Measurements from ENCODE around the gene HSBP1L1.
"Not testable (repeated sequence)": the region's sequence is repeated elsewhere in the genome, so short reads cannot be mapped to it uniquely, and the experiment has no call there.

HSBP1L1 gene

GRCh38 chr18:79988071-79988450, 23.6 kb downstream of the HSBP1L1 start:
- FAIRE-seq = no peak

- FAIRE-seq = no peak
Measured at GRCh38 chr18:79988451-79989194, 24.2 kb downstream of the HSBP1L1 start, which contains the start of gene TXNL4A. TXNL4A (minus strand) TSS chr18:79988563; CDS start chr18:79988392, 171 bp downstream.

GRCh38 chr18:79989195-79989497, 24.7 kb downstream of the HSBP1L1 start:
- no peak for FAIRE-seq

GRCh38 chr18:79991494-79991893, 27.1 kb downstream of the HSBP1L1 start:
- FAIRE-seq = no peak

GRCh38 chr18:79999701-80000100, 35.3 kb downstream of the HSBP1L1 start:
- FAIRE-seq = not testable (repeated sequence)

- FAIRE-seq = no peak
Measured at GRCh38 chr18:80000877-80001276, 36.4 kb downstream of the HSBP1L1 start.

- no peak for FAIRE-seq
Measured at GRCh38 chr18:80002468-80002867, 38.0 kb downstream of the HSBP1L1 start.

- no peak for FAIRE-seq
Measured at GRCh38 chr18:80004600-80005342, 40.3 kb downstream of the HSBP1L1 start.

GRCh38 chr18:80006724-80007123, 42.3 kb downstream of the HSBP1L1 start:
- FAIRE-seq = no peak

GRCh38 chr18:80009661-80010550, 45.5 kb downstream of the HSBP1L1 start:
- no peak for FAIRE-seq

GRCh38 chr18:80010551-80010906, 46.1 kb downstream of the HSBP1L1 start:
- FAIRE-seq = no peak

- not testable (repeated sequence) for FAIRE-seq
Measured at GRCh38 chr18:80011496-80012137, 47.2 kb downstream of the HSBP1L1 start.

GRCh38 chr18:80012714-80013113, 48.3 kb downstream of the HSBP1L1 start:
- no peak for FAIRE-seq
